Spleen (tissue), 7 donors: ENCODE measurements around the gene UBE2D1.

Source experiments
- POLR2A ChIP-seq, 3 donors: fragments of 450-650 bp; IDR thresholded peaks; one replicate each; pipeline ENCODE4 v1.5.1; 2017; ENCODE audit warnings: antibody characterized with exemption in 3 of 3, mild to moderate bottlenecking in 1 of 3
- POLR2AphosphoS5 ChIP-seq, 3 donors: sonication (generic); formaldehyde crosslinking; IDR thresholded peaks; one replicate each; pipeline ENCODE4 v1.5.1; 2017; ENCODE audit warnings: antibody characterized with exemption in 3 of 3
- TF ChIP-seq, protein P1 (sequence below), 11 experiments: fragments of 200-600 bp in 7 of 11; fragments of 450-650 bp in 4 of 11; sonication (generic) in 4 of 11; IDR thresholded peaks in 8 of 11; conservative IDR thresholded peaks in 3 of 11; 1 replicate in 7 of 11; 2 replicates in 4 of 11; pipeline versions ENCODE4 v1.4.0 to v1.8.0; 2016 to 2021; ENCODE audit warnings: antibody characterized with exemption in 11 of 11, inconsistent platforms in 4 of 11, mild to moderate bottlenecking in 1 of 11
- donor health status: DM: no; HTN: no; CAD: no; lungs with moderate emphysema.
- donor health status: DM: no; HTN: no; CAD: no.
- donor health status: DM: no; HTN: no; CAD: no.

DNA sequence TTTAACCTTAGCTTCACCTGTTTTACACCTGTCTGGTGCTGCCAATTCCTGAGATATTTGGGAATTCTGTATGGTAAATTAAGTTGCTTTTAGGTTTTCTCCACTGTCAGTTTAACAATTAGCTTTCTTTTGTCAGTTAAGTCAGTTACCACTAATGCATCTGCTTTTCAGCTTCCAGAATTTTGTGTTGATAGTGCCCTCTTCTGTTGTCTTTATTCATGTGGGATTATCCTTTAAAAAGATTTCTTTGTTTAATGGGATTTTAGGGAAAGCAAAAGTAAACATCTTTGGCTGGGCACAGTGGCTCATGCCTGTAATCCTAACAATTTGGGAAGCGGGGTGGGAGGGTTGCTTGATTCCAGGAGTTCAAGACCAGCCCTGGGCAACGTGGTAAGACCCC is 58.5 kb downstream of the UBE2D1 start:
- TF ChIP-seq, protein P1, sequence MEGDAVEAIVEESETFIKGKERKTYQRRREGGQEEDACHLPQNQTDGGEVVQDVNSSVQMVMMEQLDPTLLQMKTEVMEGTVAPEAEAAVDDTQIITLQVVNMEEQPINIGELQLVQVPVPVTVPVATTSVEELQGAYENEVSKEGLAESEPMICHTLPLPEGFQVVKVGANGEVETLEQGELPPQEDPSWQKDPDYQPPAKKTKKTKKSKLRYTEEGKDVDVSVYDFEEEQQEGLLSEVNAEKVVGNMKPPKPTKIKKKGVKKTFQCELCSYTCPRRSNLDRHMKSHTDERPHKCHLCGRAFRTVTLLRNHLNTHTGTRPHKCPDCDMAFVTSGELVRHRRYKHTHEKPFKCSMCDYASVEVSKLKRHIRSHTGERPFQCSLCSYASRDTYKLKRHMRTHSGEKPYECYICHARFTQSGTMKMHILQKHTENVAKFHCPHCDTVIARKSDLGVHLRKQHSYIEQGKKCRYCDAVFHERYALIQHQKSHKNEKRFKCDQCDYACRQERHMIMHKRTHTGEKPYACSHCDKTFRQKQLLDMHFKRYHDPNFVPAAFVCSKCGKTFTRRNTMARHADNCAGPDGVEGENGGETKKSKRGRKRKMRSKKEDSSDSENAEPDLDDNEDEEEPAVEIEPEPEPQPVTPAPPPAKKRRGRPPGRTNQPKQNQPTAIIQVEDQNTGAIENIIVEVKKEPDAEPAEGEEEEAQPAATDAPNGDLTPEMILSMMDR (IDR thresholded peaks at IDR 0.05 in 8 of 11, conservative IDR thresholded peaks at IDR 0.05 in 3 of 11), result no peak
- TF ChIP-seq POLR2A (IDR thresholded peaks at IDR 0.05) (no peak), POLR2AphosphoS5 (IDR thresholded peaks at IDR 0.05) (no peak)
